HL-60 (cell line): ENCODE data around the gene NUDT3.

Experiments used
- CTCF ChIP-seq: IDR thresholded peaks from one replicate; pipeline ENCODE4 v1.5.1; 2011; ENCODE audit warnings: low read length, control low read depth, inconsistent platforms; ENCODE audit not compliant: insufficient read depth
- GABPA ChIP-seq: IDR thresholded peaks from 2 replicates; pipeline ENCODE4 v1.6.1; 2012; ENCODE audit warnings: low read depth
- POLR2AphosphoS5 ChIP-seq: IDR thresholded peaks from 2 replicates; pipeline ENCODE4 v1.6.1; 2012; ENCODE audit warnings: low read depth
- REST ChIP-seq: IDR thresholded peaks from 2 replicates; pipeline ENCODE4 v1.6.1; 2012; ENCODE audit warnings: low read depth; ENCODE audit not compliant: insufficient replicate concordance

GRCh38 chr6:34302929-34303328 is 89.5 kb downstream of the NUDT3 start:
- TF ChIP-seq CTCF (no peak), POLR2AphosphoS5 (no peak), REST (no peak), GABPA (no peak)
